ENCODE results near the gene KAT7. TPM values are rescaled to one million over a fixed set of nuclear protein-coding genes. Genes with fewer than 3 reads are reported as not detected.

KAT7 gene
- total and polyA plus RNA-seq, 2 of the 8 experiments (the other 6 are each of a cell fraction or from before 2014, with no cell fraction given): 90.9 to 139 TPM

- TF ChIP-seq CHD7 (IDR thresholded peaks at IDR 0.05; ENCODE audit: insufficient replicate concordance, low read length) (no peak), CBX8 (IDR thresholded peaks at IDR 0.05; ENCODE audit: borderline replicate concordance, low read depth, low read length) (no peak), E2F6 (IDR thresholded peaks at IDR 0.05) (no peak), YY1 (IDR thresholded peaks at IDR 0.05; ENCODE audit: low read depth, low read length) (no peak)
- TF ChIP-seq, protein P1, sequence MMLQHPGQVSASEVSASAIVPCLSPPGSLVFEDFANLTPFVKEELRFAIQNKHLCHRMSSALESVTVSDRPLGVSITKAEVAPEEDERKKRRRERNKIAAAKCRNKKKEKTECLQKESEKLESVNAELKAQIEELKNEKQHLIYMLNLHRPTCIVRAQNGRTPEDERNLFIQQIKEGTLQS (IDR thresholded peaks at IDR 0.05; ENCODE audit: insufficient read depth, low read depth, low read length): no peak
Observed at GRCh38 chr17:49748791-49749190, 39.7 kb upstream of the KAT7 start (continued).

All from H1 (cell line).